Measurements from ENCODE around the gene SFXN5.

DNA sequence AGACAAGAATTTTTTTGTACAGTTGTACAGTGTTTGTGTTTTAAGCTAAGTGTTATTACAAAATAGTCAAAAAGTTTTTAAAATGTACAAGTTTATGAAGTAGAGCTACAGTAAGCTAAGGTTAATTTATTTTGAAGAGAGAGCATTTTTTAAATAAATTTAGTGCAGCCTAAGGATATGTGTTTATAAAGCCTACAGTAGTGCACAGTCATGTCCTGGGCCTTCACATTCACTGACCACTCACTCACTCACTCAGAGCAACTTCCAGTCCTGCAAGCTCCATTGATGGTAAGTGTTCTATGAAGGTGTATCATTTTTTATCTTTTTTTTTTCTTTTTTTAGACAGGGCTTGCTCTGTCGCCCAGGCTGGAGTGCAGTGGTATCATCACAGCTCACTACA lies 44.2 kb downstream of the SFXN5 start:
- TF ChIP-seq, protein P1, sequence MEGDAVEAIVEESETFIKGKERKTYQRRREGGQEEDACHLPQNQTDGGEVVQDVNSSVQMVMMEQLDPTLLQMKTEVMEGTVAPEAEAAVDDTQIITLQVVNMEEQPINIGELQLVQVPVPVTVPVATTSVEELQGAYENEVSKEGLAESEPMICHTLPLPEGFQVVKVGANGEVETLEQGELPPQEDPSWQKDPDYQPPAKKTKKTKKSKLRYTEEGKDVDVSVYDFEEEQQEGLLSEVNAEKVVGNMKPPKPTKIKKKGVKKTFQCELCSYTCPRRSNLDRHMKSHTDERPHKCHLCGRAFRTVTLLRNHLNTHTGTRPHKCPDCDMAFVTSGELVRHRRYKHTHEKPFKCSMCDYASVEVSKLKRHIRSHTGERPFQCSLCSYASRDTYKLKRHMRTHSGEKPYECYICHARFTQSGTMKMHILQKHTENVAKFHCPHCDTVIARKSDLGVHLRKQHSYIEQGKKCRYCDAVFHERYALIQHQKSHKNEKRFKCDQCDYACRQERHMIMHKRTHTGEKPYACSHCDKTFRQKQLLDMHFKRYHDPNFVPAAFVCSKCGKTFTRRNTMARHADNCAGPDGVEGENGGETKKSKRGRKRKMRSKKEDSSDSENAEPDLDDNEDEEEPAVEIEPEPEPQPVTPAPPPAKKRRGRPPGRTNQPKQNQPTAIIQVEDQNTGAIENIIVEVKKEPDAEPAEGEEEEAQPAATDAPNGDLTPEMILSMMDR (IDR thresholded peaks at IDR 0.05; ENCODE audit: insufficient read depth, low read length, poor library complexity, severe bottlenecking): no peak
- TF ChIP-seq EZH2phosphoT487 (conservative IDR thresholded peaks at IDR 0.05; ENCODE audit: low read length): no peak
